B cell (primary cell): ENCODE measurements around the gene ITPK1. TPM values are rescaled to one million over a fixed set of nuclear protein-coding genes. Genes with fewer than 3 reads are reported as not detected.

ENCODE experiments used
- ATAC-seq: fragments of 200-7000 bp; cut with Tn5 transposase; one replicate; pipeline ENCODE4 v1.10.0; 2021; ENCODE audit warnings: low read depth, mild to moderate bottlenecking, moderate number of reproducible peaks, moderate library complexity
- CTCF ChIA-PET: fragments of 350-600 bp; sonication (Branson Sonifier 250); formaldehyde crosslinking; loops from one replicate; lab custom pipeline; 2021; ENCODE audit warnings: antibody characterized with exemption, inconsistent platforms; lab: Charles Lee
- POLR2A ChIA-PET: fragments of 350-600 bp; sonication (Branson Sonifier 250); formaldehyde crosslinking; loops from one replicate; lab custom pipeline; 2021; ENCODE audit warnings: antibody characterized with exemption; lab: Charles Lee
- DNase-seq: peaks from one replicate; pipeline ENCODE4 v3.0.0; 2013
- H2AFZ ChIP-seq: 2 replicates; pipeline ENCODE4 v1.6.1; 2012; ENCODE audit warnings: mild to moderate bottlenecking, low read depth, low read length; ENCODE audit not compliant: insufficient read depth, poor library complexity, severe bottlenecking
- H3K27ac ChIP-seq, 2 donors: 1 replicate in 1 of 2; 2 replicates in 1 of 2; pipeline ENCODE4 v1.5.1; 2012 to 2013; ENCODE audit warnings: low read length in 2 of 2, mild to moderate bottlenecking in 2 of 2, moderate library complexity in 1 of 2
- H3K27me3 ChIP-seq, 4 experiments: fragments of 200-600 bp in 1 of 4; sonication (generic) in 1 of 4; replicated peaks in 1 of 4; 1 replicate in 2 of 4; 2 replicates in 2 of 4; pipeline versions ENCODE4 v1.6.1 to v1.7.0; 2013 to 2016; ENCODE audit warnings: low read length in 3 of 4, mild to moderate bottlenecking in 2 of 4, mixed read lengths in 1 of 4, moderate library complexity in 1 of 4; ENCODE audit not compliant: insufficient read depth in 4 of 4, control insufficient read depth in 3 of 4; ENCODE audit errors: control extremely low read depth in 1 of 4
- H3K36me3 ChIP-seq, 2 experiments: replicated peaks in 1 of 2; 1 replicate in 1 of 2; 2 replicates in 1 of 2; pipeline versions ENCODE4 v1.6.1 to v1.7.1; 2013; ENCODE audit warnings: low read length in 1 of 2; ENCODE audit not compliant: insufficient read depth in 2 of 2, control insufficient read depth in 1 of 2; ENCODE audit errors: control extremely low read depth in 1 of 2, extremely low read depth in 1 of 2
- H3K4me1 ChIP-seq, 2 donors: fragments of 200-600 bp in 1 of 2; sonication (generic) in 1 of 2; 1 replicate in 1 of 2; 2 replicates in 1 of 2; pipeline versions ENCODE4 v1.5.1 to v1.6.1; 2013 to 2017; ENCODE audit warnings: low read length in 2 of 2; ENCODE audit not compliant: control insufficient read depth in 2 of 2, insufficient read depth in 2 of 2
- H3K4me2 ChIP-seq: replicated peaks from 2 replicates; pipeline ENCODE3; 2012; ENCODE audit warnings: mild to moderate bottlenecking, low read depth, low read length; ENCODE audit not compliant: poor library complexity, severe bottlenecking
- H3K4me3 ChIP-seq, 5 experiments: fragments of 200-600 bp in 1 of 5; sonication (generic) in 1 of 5; 1 replicate in 3 of 5; 2 replicates in 2 of 5; pipeline versions ENCODE4 v1.5.1 to v1.7.0; 2011 to 2016; ENCODE audit warnings: low read length in 4 of 5, mild to moderate bottlenecking in 4 of 5, low read depth in 2 of 5, control low read depth in 1 of 5, moderate library complexity in 1 of 5; ENCODE audit not compliant: insufficient read depth in 1 of 5; ENCODE audit errors: control extremely low read depth in 1 of 5, extremely low read depth in 1 of 5
- H3K79me2 ChIP-seq: fragments of 200-600 bp; sonication (generic); one replicate; pipeline ENCODE4 v1.6.0; 2016; ENCODE audit warnings: low read length; ENCODE audit not compliant: control insufficient read depth, insufficient read depth
- H3K9ac ChIP-seq: fragments of 200-600 bp; sonication (generic); 2 replicates; pipeline ENCODE4 v1.6.1; 2017; ENCODE audit warnings: mild to moderate bottlenecking, low read length, moderate library complexity
- H3K9me3 ChIP-seq, 3 donors: one replicate each; pipeline versions ENCODE4 v1.6.1 to v1.7.1; 2013; ENCODE audit warnings: low read length in 2 of 3; ENCODE audit not compliant: control insufficient read depth in 2 of 3, insufficient read depth in 1 of 3; ENCODE audit errors: control extremely low read depth in 1 of 3
- H4K20me1 ChIP-seq: 2 replicates; pipeline ENCODE4 v1.6.0; 2012; ENCODE audit warnings: mild to moderate bottlenecking, low read length; ENCODE audit not compliant: insufficient read depth, control insufficient read depth, poor library complexity, severe bottlenecking
- H3K27ac Mint-ChIP-seq: one replicate; pipeline ENCODE4 v1.8.0; 2021; ENCODE audit warnings: mixed read lengths
- H3K27me3 Mint-ChIP-seq: one replicate; pipeline ENCODE4 v1.8.0; 2021; ENCODE audit warnings: mixed read lengths
- H3K4me1 Mint-ChIP-seq: one replicate; pipeline ENCODE4 v1.8.0; 2021; ENCODE audit warnings: mixed read lengths
- H3K4me3 Mint-ChIP-seq: one replicate; pipeline ENCODE4 v1.8.0; 2021; ENCODE audit warnings: mixed read lengths
- H3K9me3 Mint-ChIP-seq: one replicate; pipeline ENCODE4 v1.8.0; 2022; ENCODE audit warnings: mixed read lengths; ENCODE audit not compliant: insufficient read depth
- CTCF ChIP-seq: fragments of 200-600 bp; IDR thresholded peaks from one replicate; pipeline ENCODE4 v1.8.0; 2022; ENCODE audit warnings: antibody characterized with exemption, mild to moderate bottlenecking
- EZH2 ChIP-seq: IDR thresholded peaks from 2 replicates; pipeline ENCODE4 v1.6.1; 2012; ENCODE audit warnings: borderline replicate concordance, low read depth, mild to moderate bottlenecking, moderate library complexity, low read length; ENCODE audit not compliant: insufficient read depth, poor library complexity, severe bottlenecking
- WGBS: methylation state at CpG from one replicate; pipeline ENCODE4 v1.1.5; 2013; ENCODE audit warnings: missing lambda C conversion rate; ENCODE audit not compliant: insufficient coverage; 5-methylcytosine and 5-hydroxymethylcytosine counted together
- intact Hi-C: fragments of 100-400 bp; cut with micrococcal nuclease; formaldehyde crosslinking; loops from one replicate; pipeline ENCODE4 v1.10.0; 2022
- polyA plus RNA-seq: library from polyadenylated mRNA; depleted of rRNA; stranded (reverse); fragments of >200 nt; gene quantifications from 2 replicates; pipeline ENCODE4 v1.2.3, GENCODE V29; 2012
- total RNA-seq, 2 donors: library from RNA; stranded (reverse); fragments of 120-200 nt in 1 of 2; gene quantifications; 1 replicate in 1 of 2; 2 replicates in 1 of 2; pipeline versions ENCODE4 v1.2.3 to v1.2.4, GENCODE V29; 2013 to 2022

ITPK1 gene
- total and polyA plus RNA-seq, 2 donors (not counting 1 experiment from before 2014, with no cell fraction given), result 46.0 to 46.9 TPM

GRCh38 chr14:92973798-92974372 lies 141.8 kb downstream of the ITPK1 start:
- Histone ChIP-seq H2AFZ (no peak overlapping the region), H3K27ac (no peak overlapping the region), H3K4me2 (no peak overlapping the region), H3K9me3 (peaks cover 3 to 60% (median 33%) of the 10 kb centered on the region in 3 donors), H3K9ac (no peak overlapping the region), H3K79me2 (peaks cover 21% of the 10 kb centered on the region), H3K4me3 (no peak overlapping the region), H3K36me3 (peaks cover 3 to 23% of the 10 kb centered on the region in 2 experiments), H3K4me1 (no peaks in the 10 kb centered on the region), H4K20me1 (peaks cover 7% of the 10 kb centered on the region), H3K27me3 (no peaks in the 10 kb centered on the region)
- ChIA-PET POLR2A (no interaction called here), CTCF (interaction anchor here (1.2 kb wide), 1 partner anchor 50 kb away, joined by 3 read pairs; no protein-coding TSS in a partner anchor)
- no peak overlapping the region for H3K4me3 Mint-ChIP-seq
- peaks cover 22% of the 10 kb centered on the region for H3K9me3 Mint-ChIP-seq
- TF ChIP-seq EZH2 (no peak), CTCF (no peak)
- no peaks in the 10 kb centered on the region for H3K27me3 Mint-ChIP-seq
- H3K27ac Mint-ChIP-seq, result no peak overlapping the region
- intact Hi-C loops, result no loop called here
- peaks cover 3% of the 10 kb centered on the region for H3K4me1 Mint-ChIP-seq
- WGBS, result 98% methylated on average over 9 of the region's 9 CpGs
- no peak for DNase-seq
- ATAC-seq, result no peak

GRCh38 chr14:92973261-92973797 lies 142.4 kb downstream of the ITPK1 start:
- TF ChIP-seq EZH2 (no peak), CTCF (peak; percentile 17)
- Histone ChIP-seq H4K20me1 (peaks cover 7% of the 10 kb centered on the region), H3K4me1 (no peaks in the 10 kb centered on the region), H3K9me3 (peaks cover 2 to 54% (median 27%) of the 10 kb centered on the region in 3 donors), H2AFZ (no peak overlapping the region), H3K79me2 (peaks cover 21% of the 10 kb centered on the region), H3K27me3 (no peaks in the 10 kb centered on the region), H3K4me3 (no peak overlapping the region), H3K9ac (no peak overlapping the region), H3K36me3 (peaks cover 3 to 23% of the 10 kb centered on the region in 2 experiments), H3K4me2 (no peak overlapping the region), H3K27ac (no peak overlapping the region)
- intact Hi-C loops, result no loop called here
- WGBS, result 96% methylated on average over 12 of the region's 12 CpGs
- ATAC-seq, result no peak
- no peak overlapping the region for H3K27ac Mint-ChIP-seq
- peaks cover 3% of the 10 kb centered on the region for H3K4me1 Mint-ChIP-seq
- DNase-seq, result no peak
- H3K9me3 Mint-ChIP-seq, result peaks cover 22% of the 10 kb centered on the region
- H3K27me3 Mint-ChIP-seq, result no peaks in the 10 kb centered on the region
- ChIA-PET CTCF (interaction anchor here (1.2 kb wide), 1 partner anchor 50 kb away, joined by 3 read pairs; no protein-coding TSS in a partner anchor), POLR2A (no interaction called here)
- no peak overlapping the region for H3K4me3 Mint-ChIP-seq
